ENCODE measurements around the gene RALGDS.
"Not testable (repeated sequence)": the region's sequence is repeated elsewhere in the genome, so short reads cannot be mapped to it uniquely, and the experiment has no call there.

RALGDS gene

DNA sequence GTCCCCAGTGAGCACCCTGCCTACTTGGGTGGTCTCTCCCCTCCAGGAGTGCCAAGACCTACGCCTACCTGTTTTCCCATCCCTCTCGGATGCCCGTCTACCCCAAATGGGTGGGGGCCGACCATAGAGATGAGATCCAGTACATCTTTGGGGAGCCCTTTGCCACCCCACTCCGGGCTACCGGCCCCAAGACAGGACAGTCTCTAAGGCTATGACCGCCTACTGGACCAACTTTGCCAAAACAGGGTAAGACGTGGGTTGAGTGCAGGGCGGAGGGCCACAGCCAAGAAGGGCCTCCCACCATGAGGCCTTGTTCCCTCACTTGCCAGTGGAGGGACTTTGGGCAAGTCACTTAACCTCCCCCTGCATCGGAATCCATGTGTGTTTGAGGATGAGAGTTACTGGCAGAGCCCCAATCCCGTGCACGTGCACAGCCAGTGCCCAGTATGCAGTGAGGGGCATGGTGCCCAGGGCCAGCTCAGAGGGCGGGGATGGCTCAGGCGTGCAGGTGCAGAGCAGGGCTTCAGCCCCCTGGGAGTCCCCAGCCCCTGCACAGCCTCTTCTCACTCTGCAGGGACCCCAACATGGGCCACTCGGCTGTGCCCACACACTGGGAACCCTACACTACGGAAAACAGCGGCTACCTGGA is 34.7 kb downstream of the RALGDS start:
- H3K9ac ChIP-seq (ENCODE audit: low read depth, low read length); H3K4me1 ChIP-seq (ENCODE audit: control insufficient read depth, insufficient read depth, low read length); H3K27me3 ChIP-seq (ENCODE audit: control insufficient read depth, insufficient read depth, low read length); H3K9me3 ChIP-seq (ENCODE audit: control insufficient read depth, insufficient read depth, low read length); H3K36me3 ChIP-seq (ENCODE audit: control insufficient read depth, insufficient read depth, low read length); H3K4me3 ChIP-seq (ENCODE audit: low read depth, low read length): not testable (repeated sequence)

GRCh38 chr9:133083688-133084087 is 37.4 kb downstream of the RALGDS start:
- not testable (repeated sequence) for H3K9me3 ChIP-seq (ENCODE audit: control insufficient read depth, insufficient read depth, low read length); H3K4me1 ChIP-seq (ENCODE audit: control insufficient read depth, insufficient read depth, low read length); H3K27me3 ChIP-seq (ENCODE audit: control insufficient read depth, insufficient read depth, low read length); H3K36me3 ChIP-seq (ENCODE audit: control insufficient read depth, insufficient read depth, low read length); H3K4me3 ChIP-seq (ENCODE audit: low read depth, low read length); H3K9ac ChIP-seq (ENCODE audit: low read depth, low read length)

- H3K4me3 ChIP-seq (ENCODE audit: low read depth, low read length); H3K27me3 ChIP-seq (ENCODE audit: control insufficient read depth, insufficient read depth, low read length); H3K36me3 ChIP-seq (ENCODE audit: control insufficient read depth, insufficient read depth, low read length); H3K9ac ChIP-seq (ENCODE audit: low read depth, low read length); H3K9me3 ChIP-seq (ENCODE audit: control insufficient read depth, insufficient read depth, low read length); H3K4me1 ChIP-seq (ENCODE audit: control insufficient read depth, insufficient read depth, low read length): not testable (repeated sequence)
Observed at GRCh38 chr9:133081957-133082644, 38.9 kb downstream of the RALGDS start.

- not testable (repeated sequence) for H3K9ac ChIP-seq (ENCODE audit: low read depth, low read length); H3K4me1 ChIP-seq (ENCODE audit: control insufficient read depth, insufficient read depth, low read length); H3K9me3 ChIP-seq (ENCODE audit: control insufficient read depth, insufficient read depth, low read length); H3K36me3 ChIP-seq (ENCODE audit: control insufficient read depth, insufficient read depth, low read length); H3K4me3 ChIP-seq (ENCODE audit: low read depth, low read length); H3K27me3 ChIP-seq (ENCODE audit: control insufficient read depth, insufficient read depth, low read length)
Observed at GRCh38 chr9:133080786-133081779, 40.0 kb downstream of the RALGDS start.

DNA sequence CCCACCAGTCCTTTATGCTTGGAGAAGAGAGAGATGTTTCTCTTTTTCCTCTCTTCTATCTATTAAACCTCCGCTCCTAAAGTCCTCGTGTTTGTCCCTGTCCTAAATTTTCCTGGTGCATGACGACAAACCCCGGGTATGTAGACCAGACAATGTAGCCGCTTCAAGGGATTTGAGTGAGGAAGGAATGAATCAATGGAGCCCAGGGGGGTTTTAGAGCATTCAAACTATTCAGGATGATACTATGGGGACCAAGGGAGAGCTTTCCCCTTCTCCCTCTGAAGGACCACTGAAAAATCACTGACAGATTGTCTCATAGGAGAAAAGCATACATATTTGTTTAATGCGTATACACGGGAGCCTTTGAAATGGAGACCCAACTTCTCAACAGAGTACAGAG is 40.9 kb downstream of the RALGDS start:
- H3K36me3 ChIP-seq (ENCODE audit: control insufficient read depth, insufficient read depth, low read length) = no peaks in the 10 kb centered on the region
- no peak overlapping the region for H3K9ac ChIP-seq (ENCODE audit: low read depth, low read length)

GRCh38 chr9:133078486-133078885 is 42.6 kb downstream of the RALGDS start:
- Histone ChIP-seq H3K4me3 (ENCODE audit: low read depth, low read length) (no peak overlapping the region), H3K27me3 (ENCODE audit: control insufficient read depth, insufficient read depth, low read length) (no peaks in the 10 kb centered on the region), H3K9ac (ENCODE audit: low read depth, low read length) (no peak overlapping the region), H3K4me1 (ENCODE audit: control insufficient read depth, insufficient read depth, low read length) (no peaks in the 10 kb centered on the region), H3K36me3 (ENCODE audit: control insufficient read depth, insufficient read depth, low read length) (no peaks in the 10 kb centered on the region), H3K9me3 (ENCODE audit: control insufficient read depth, insufficient read depth, low read length) (no peaks in the 10 kb centered on the region)

More for the DNA sequence above, 40.9 kb downstream of the RALGDS start:
- H3K9me3 ChIP-seq (ENCODE audit: control insufficient read depth, insufficient read depth, low read length) = no peaks in the 10 kb centered on the region
- H3K4me3 ChIP-seq (ENCODE audit: low read depth, low read length) = no peak overlapping the region
- no peaks in the 10 kb centered on the region for H3K4me1 ChIP-seq (ENCODE audit: control insufficient read depth, insufficient read depth, low read length)
- no peaks in the 10 kb centered on the region for H3K27me3 ChIP-seq (ENCODE audit: control insufficient read depth, insufficient read depth, low read length)

DNA sequence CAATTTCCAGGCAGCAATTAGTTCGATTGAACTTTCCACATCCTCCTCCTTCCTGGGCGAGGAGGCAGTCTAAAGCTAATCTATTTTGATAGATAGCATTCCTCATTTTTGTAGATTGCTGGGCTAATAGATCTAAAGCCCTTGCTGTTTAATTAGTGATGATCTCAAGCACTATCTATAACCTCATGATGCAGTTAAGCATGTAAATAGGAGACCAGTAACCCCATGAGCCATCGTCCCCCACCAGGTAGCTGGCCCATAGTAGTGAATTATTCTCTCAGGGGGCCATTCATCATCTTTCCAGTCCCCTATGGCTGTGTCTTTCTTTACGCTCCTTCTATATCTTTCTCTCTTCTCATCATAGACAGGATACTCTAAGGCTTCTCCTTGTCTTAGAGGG is 44.3 kb downstream of the RALGDS start:
- Histone ChIP-seq H3K9ac (ENCODE audit: low read depth, low read length) (no peak overlapping the region), H3K36me3 (ENCODE audit: control insufficient read depth, insufficient read depth, low read length) (no peaks in the 10 kb centered on the region), H3K4me3 (ENCODE audit: low read depth, low read length) (no peak overlapping the region), H3K9me3 (ENCODE audit: control insufficient read depth, insufficient read depth, low read length) (no peaks in the 10 kb centered on the region), H3K27me3 (ENCODE audit: control insufficient read depth, insufficient read depth, low read length) (no peaks in the 10 kb centered on the region), H3K4me1 (ENCODE audit: control insufficient read depth, insufficient read depth, low read length) (no peaks in the 10 kb centered on the region)

GRCh38 chr9:133075925-133076630 is 45.0 kb downstream of the RALGDS start:
- H3K27me3 ChIP-seq (ENCODE audit: control insufficient read depth, insufficient read depth, low read length) = no peaks in the 10 kb centered on the region
- H3K4me1 ChIP-seq (ENCODE audit: control insufficient read depth, insufficient read depth, low read length) = no peaks in the 10 kb centered on the region
- no peak overlapping the region for H3K9ac ChIP-seq (ENCODE audit: low read depth, low read length)
- no peaks in the 10 kb centered on the region for H3K36me3 ChIP-seq (ENCODE audit: control insufficient read depth, insufficient read depth, low read length)
- no peak overlapping the region for H3K4me3 ChIP-seq (ENCODE audit: low read depth, low read length)
- no peaks in the 10 kb centered on the region for H3K9me3 ChIP-seq (ENCODE audit: control insufficient read depth, insufficient read depth, low read length)

DNA sequence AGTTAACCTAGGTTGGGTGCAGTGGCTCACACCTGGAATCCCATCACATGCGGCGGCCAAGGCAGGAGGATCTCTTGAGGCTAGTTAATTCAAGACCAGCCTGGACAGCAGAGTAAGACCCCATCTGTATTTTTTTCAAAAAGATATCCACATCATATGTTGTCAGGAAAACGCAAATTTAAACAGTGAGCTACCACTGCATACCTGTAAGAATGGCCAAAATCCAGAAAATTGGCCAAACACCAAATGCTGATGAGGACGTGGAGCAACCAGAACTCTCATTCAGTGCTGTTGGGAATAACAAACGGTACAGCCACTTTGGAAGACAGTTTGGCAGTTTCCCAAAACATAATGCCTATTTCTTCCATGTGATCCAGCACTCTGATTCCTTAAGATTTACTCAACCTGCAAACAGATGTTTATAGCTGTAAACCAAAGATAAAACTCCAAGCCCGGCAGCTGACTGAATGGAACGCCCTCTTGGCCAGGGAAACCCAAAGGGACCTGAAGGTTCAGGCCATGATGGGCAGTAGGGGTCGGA is 46.9 kb downstream of the RALGDS start:
- no peak overlapping the region for H3K4me3 ChIP-seq (ENCODE audit: low read depth, low read length)
- no peaks in the 10 kb centered on the region for H3K9me3 ChIP-seq (ENCODE audit: control insufficient read depth, insufficient read depth, low read length)
- H3K9ac ChIP-seq (ENCODE audit: low read depth, low read length) = no peak overlapping the region
- no peaks in the 10 kb centered on the region for H3K4me1 ChIP-seq (ENCODE audit: control insufficient read depth, insufficient read depth, low read length)
- no peaks in the 10 kb centered on the region for H3K27me3 ChIP-seq (ENCODE audit: control insufficient read depth, insufficient read depth, low read length)
- no peaks in the 10 kb centered on the region for H3K36me3 ChIP-seq (ENCODE audit: control insufficient read depth, insufficient read depth, low read length)

DNA sequence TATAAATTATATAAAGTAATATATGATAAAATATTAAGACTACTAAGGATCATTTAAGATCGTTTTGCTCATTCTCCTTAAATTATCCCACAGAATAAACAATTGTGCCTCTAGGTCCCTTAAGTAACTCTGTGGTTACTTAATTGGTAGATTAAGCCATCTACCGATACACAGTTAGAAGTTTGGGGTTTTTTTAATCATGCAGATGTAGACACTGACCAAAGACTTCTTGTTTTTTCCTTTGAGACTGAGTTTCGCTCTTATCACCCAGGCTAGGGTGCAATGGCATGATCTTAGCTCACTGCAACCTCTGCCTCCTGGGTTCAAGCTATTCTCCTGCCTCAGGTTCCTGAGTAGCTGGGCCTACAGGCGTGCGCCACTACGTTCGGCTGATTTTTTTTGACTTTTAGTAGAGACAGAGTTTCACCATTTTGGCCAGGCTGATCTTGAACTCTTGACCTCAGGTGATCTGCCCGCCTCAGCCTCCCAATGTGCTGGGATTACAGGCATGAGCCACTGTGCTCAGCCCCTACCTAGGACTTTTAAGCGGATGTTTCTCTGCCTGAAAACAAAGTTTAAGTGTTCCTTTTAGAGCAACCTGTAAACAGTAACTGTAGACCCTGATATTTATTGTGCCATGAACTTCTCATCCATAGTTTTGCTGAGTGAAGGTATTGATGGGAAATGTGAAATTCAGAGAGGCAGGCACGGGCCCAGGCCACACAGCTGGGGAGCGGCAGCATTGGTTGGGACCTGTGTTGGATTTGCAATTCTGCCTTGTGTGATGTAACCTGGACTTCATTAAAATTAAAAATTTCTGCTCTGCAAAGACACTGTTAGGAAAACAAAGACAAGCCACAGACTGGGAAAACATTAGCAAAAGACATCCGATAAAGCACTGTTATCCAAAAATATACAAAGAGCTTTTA is 47.7 kb downstream of the RALGDS start:
- H3K4me3 ChIP-seq (ENCODE audit: low read depth, low read length) = no peak overlapping the region
- H3K27me3 ChIP-seq (ENCODE audit: control insufficient read depth, insufficient read depth, low read length) = no peaks in the 10 kb centered on the region
- H3K36me3 ChIP-seq (ENCODE audit: control insufficient read depth, insufficient read depth, low read length) = no peaks in the 10 kb centered on the region
- H3K9me3 ChIP-seq (ENCODE audit: control insufficient read depth, insufficient read depth, low read length) = no peaks in the 10 kb centered on the region
- H3K4me1 ChIP-seq (ENCODE audit: control insufficient read depth, insufficient read depth, low read length) = no peaks in the 10 kb centered on the region
- no peak overlapping the region for H3K9ac ChIP-seq (ENCODE audit: low read depth, low read length)
